PC-3 (cell line): ENCODE results near the gene TOMM70. TPM values are rescaled to one million over a fixed set of nuclear protein-coding genes. Genes with fewer than 3 reads are reported as not detected.

ENCODE experiments used
- ATAC-seq: fragments of 200-7000 bp; cut with Tn5 transposase; 2 replicates; pipeline ENCODE4 v1.9.1; 2020; ENCODE audit warnings: mild to moderate bottlenecking, moderate library complexity
- BruUV-seq: library from RNA; stranded (reverse); fragments of 400-500 nt; replicated peaks from 2 replicates; lab custom pipeline; 2021; lab: Mats Ljungman, UMichigan
- CTCF ChIA-PET: fragments of 300-600 bp; sonication (Branson Sonifier 250); formaldehyde crosslinking; loops from one replicate; lab custom pipeline; 2022; ENCODE audit warnings: antibody characterized with exemption; lab: Charles Lee
- POLR2A ChIA-PET: fragments of 300-600 bp; sonication (Branson Sonifier 250); formaldehyde crosslinking; loops from one replicate; lab custom pipeline; 2022; ENCODE audit warnings: antibody characterized with exemption; ENCODE audit not compliant: unreplicated experiment; lab: Charles Lee
- DNase-seq: peaks from one replicate; pipeline ENCODE4 v3.0.0-alpha.2; 2015
- H2AFZ ChIP-seq: fragments of 300-600 bp; sonication (generic); 2 replicates; pipeline ENCODE4 v1.6.0; 2016; ENCODE audit warnings: antibody characterized with exemption, low read length
- H3F3A ChIP-seq: fragments of 300-600 bp; sonication (generic); one replicate; pipeline ENCODE4 v1.6.0; 2017; ENCODE audit warnings: antibody characterized with exemption, low read length, control low read depth, mild to moderate bottlenecking; ENCODE audit not compliant: unreplicated experiment
- H3K27ac ChIP-seq: fragments of 300-600 bp; sonication (generic); 2 replicates; pipeline ENCODE4 v1.5.1; 2016; ENCODE audit warnings: mild to moderate bottlenecking, low read length
- H3K27me3 ChIP-seq: fragments of 300-600 bp; sonication (generic); 2 replicates; pipeline ENCODE4 v1.6.1; 2016; ENCODE audit warnings: low read length, mixed read lengths
- H3K36me3 ChIP-seq: fragments of 300-600 bp; sonication (generic); 2 replicates; pipeline ENCODE4 v1.6.1; 2016; ENCODE audit warnings: low read depth, mixed run types, low read length, mixed read lengths
- H3K4me1 ChIP-seq: fragments of 300-600 bp; sonication (generic); 2 replicates; pipeline ENCODE4 v1.5.1; 2016; ENCODE audit warnings: low read length; ENCODE audit not compliant: insufficient read depth
- H3K4me2 ChIP-seq: fragments of 300-600 bp; sonication (generic); 2 replicates; pipeline ENCODE4 v1.6.0; 2016; ENCODE audit warnings: low read length
- H3K4me3 ChIP-seq: fragments of 300-600 bp; sonication (generic); 2 replicates; pipeline ENCODE4 v1.5.1; 2016; ENCODE audit warnings: mild to moderate bottlenecking, low read length, mixed read lengths
- H3K79me2 ChIP-seq: fragments of 300-600 bp; sonication (generic); 2 replicates; pipeline ENCODE4 v1.6.1; 2017; ENCODE audit warnings: low read length, mixed read lengths
- H3K9ac ChIP-seq: fragments of 300-600 bp; sonication (generic); 2 replicates; pipeline ENCODE4 v1.6.0; 2016; ENCODE audit warnings: mild to moderate bottlenecking, low read length
- H3K9me2 ChIP-seq: fragments of 300-600 bp; sonication (generic); replicated peaks from 2 replicates; pipeline ENCODE4 v1.6.1; 2016; ENCODE audit warnings: mixed run types, low read length, mixed read lengths
- H3K9me3 ChIP-seq: fragments of 300-600 bp; sonication (generic); 2 replicates; pipeline ENCODE4 v1.6.1; 2016; ENCODE audit warnings: low read length, mixed read lengths
- H4K20me1 ChIP-seq: fragments of 300-600 bp; sonication (generic); 2 replicates; pipeline ENCODE4 v1.6.1; 2016; ENCODE audit warnings: low read length, mixed read lengths
- EZH2 ChIP-seq: fragments of 300-600 bp; sonication (generic); IDR thresholded peaks from one replicate; pipeline ENCODE4 v1.6.1; 2017; ENCODE audit warnings: antibody characterized with exemption, mild to moderate bottlenecking, low read length; ENCODE audit not compliant: unreplicated experiment
- EZH2phosphoT487 ChIP-seq: fragments of 300-600 bp; sonication (generic); IDR thresholded peaks from 2 replicates; pipeline ENCODE4 v1.6.1; 2018; ENCODE audit warnings: mild to moderate bottlenecking, antibody characterized with exemption, low read length, borderline replicate concordance
- intact Hi-C: fragments of 100-400 bp; cut with micrococcal nuclease; formaldehyde crosslinking; loops from 2 replicates; pipeline ENCODE4 v1.9.0; 2023
- total RNA-seq: library from RNA; depleted of rRNA; stranded (reverse); fragments of >200 nt; gene quantifications from 2 replicates; pipeline ENCODE4 v1.2.3, GENCODE V29; 2014
- TF ChIP-seq, protein P1 (sequence below): fragments of 300-600 bp; sonication (generic); conservative IDR thresholded peaks from 2 replicates; pipeline ENCODE4 v1.5.1; 2017; ENCODE audit warnings: antibody characterized with exemption, low read depth, mild to moderate bottlenecking, low read length

Gene TOMM70
- total RNA-seq, 1 experiment from 2014 or later, result 85.3 TPM

DNA sequence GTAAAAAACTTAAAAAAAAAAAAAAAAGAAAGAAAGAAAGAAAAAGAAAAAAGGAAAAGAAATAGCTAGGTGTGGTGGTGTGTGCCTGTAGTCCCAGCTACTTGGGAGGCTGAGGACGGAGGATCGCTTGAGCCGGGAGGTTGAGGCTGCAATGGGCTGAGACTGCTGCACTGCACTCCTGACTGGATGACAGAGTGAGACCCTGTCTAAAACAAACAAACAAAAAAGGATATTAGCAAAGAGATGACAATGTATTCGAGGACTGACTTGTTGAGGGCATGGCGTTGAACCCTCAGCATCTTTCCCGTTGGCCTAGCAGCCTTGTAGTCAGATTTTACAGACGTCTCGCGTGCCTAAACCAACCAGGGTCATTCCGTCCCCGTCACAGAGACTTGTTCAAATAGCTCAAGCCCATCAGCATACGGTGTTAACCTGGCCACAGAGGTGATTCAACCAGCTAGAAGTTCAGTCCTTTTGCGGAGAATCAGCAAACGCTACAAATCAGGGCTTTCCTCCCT, 66.9 kb downstream of the TOMM70 start:
- Histone ChIP-seq H3K9ac (peak overlapping the region; percentile 87), H3K79me2 (peaks cover 14% of the 10 kb centered on the region), H3K27me3 (no peaks in the 10 kb centered on the region), H3K27ac (no peak overlapping the region; the same call in 1 of the 2 replicates), H3K36me3 (0 out of 2 replicates have a peak, but pooled peaks cover 3% of the 10 kb centered on the region), H2AFZ (peak overlapping the region; percentile 87), H4K20me1 (no peaks in the 10 kb centered on the region), H3K4me1 (peaks cover 15% of the 10 kb centered on the region), H3K9me3 (no peaks in the 10 kb centered on the region), H3F3A (no peaks in the 10 kb centered on the region), H3K9me2 (no peaks in the 10 kb centered on the region), H3K4me2 (peak overlapping the region; percentile 97), H3K4me3 (peak overlapping the region; percentile 79)
- TSS peak; percentile 88 for BruUV-seq
- ATAC-seq (peak; percentile 29), DNase-seq (no peak)
- TF ChIP-seq, protein P1, sequence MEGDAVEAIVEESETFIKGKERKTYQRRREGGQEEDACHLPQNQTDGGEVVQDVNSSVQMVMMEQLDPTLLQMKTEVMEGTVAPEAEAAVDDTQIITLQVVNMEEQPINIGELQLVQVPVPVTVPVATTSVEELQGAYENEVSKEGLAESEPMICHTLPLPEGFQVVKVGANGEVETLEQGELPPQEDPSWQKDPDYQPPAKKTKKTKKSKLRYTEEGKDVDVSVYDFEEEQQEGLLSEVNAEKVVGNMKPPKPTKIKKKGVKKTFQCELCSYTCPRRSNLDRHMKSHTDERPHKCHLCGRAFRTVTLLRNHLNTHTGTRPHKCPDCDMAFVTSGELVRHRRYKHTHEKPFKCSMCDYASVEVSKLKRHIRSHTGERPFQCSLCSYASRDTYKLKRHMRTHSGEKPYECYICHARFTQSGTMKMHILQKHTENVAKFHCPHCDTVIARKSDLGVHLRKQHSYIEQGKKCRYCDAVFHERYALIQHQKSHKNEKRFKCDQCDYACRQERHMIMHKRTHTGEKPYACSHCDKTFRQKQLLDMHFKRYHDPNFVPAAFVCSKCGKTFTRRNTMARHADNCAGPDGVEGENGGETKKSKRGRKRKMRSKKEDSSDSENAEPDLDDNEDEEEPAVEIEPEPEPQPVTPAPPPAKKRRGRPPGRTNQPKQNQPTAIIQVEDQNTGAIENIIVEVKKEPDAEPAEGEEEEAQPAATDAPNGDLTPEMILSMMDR, result no peak
- TF ChIP-seq EZH2phosphoT487 (no peak), EZH2 (no peak)
- ChIA-PET POLR2A (interaction anchor here (0.6 to 1.1 kb wide), 2 partner anchors 103 to 551 kb away, joined by 4 read pairs; no protein-coding TSS in a partner anchor), CTCF (interaction anchor here (0.6 to 0.7 kb wide), 2 partner anchors 129 to 501 kb away, joined by 3 to 4 read pairs; no protein-coding TSS in a partner anchor)
- intact Hi-C loops, result no loop called here

DNA sequence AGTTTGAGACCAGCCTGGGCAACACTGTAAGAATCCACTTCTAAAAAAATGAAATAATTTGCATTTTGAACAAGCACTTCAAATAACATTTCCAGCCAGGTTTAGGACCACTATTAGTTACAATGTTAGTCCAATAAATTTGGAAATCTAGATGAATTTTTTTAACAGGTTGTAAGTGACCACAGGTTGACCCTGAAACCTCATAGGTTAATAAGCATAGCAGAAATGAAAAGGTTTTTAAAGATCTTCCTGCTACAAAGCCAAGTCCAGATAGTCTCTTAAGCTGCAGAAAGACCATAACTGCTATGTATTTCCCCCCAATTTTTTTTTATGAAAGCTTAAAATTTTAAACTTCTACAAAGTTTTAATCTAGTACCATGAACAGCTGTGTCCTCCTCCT, 67.8 kb downstream of the TOMM70 start:
- no peak overlapping the region for H3K27ac ChIP-seq
- DNase-seq (no peak), ATAC-seq (no peak)
- H3K4me1 ChIP-seq, result peaks cover 15% of the 10 kb centered on the region
- intact Hi-C loops, result no loop called here
- no peaks in the 10 kb centered on the region for H3K36me3 ChIP-seq
- no peaks in the 10 kb centered on the region for H3K27me3 ChIP-seq
- TF ChIP-seq EZH2, result no peak
- TF ChIP-seq, protein P1, result no peak
- TF ChIP-seq EZH2phosphoT487, result no peak
- no peaks in the 10 kb centered on the region for H4K20me1 ChIP-seq
- no TSS peak for BruUV-seq
- no peaks in the 10 kb centered on the region for H3F3A ChIP-seq
- no peak overlapping the region for H3K4me3 ChIP-seq
- no peak overlapping the region for H2AFZ ChIP-seq
- POLR2A ChIA-PET, result interaction anchor here (0.6 kb wide), 1 partner anchor 235 kb away, joined by 5 read pairs; no protein-coding TSS in a partner anchor
- peaks cover 14% of the 10 kb centered on the region for H3K79me2 ChIP-seq
- no peaks in the 10 kb centered on the region for H3K9me2 ChIP-seq
- H3K4me2 ChIP-seq, result no peak overlapping the region
- no peaks in the 10 kb centered on the region for H3K9me3 ChIP-seq
- no peak overlapping the region for H3K9ac ChIP-seq
- CTCF ChIA-PET, result no interaction called here

DNA sequence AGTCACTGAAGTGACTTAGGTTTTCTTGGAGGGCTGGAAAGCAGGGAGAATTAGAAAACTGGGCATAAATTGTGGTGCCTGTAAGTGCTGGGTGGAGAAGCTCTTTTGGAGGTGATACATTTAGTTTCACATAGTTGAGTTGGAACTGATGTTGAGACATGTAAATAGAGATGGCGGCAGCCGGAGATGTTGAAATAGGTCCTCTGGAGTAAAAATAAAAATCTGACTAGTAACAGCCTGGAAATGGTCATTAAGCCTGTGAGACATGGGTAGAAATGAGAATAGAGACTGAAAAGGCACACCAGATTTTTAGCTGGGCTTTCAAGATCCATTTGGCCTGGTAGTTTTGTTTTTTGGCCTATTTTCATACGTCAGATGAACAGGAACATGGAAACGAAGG, 69.2 kb downstream of the TOMM70 start:
- H3K9me2 ChIP-seq, result no peaks in the 10 kb centered on the region
- ChIA-PET CTCF (no interaction called here), POLR2A (no interaction called here)
- DNase-seq, result no peak
- no peaks in the 10 kb centered on the region for H3F3A ChIP-seq
- ATAC-seq, result no peak
- no peak overlapping the region for H3K4me3 ChIP-seq
- peaks cover 6% of the 10 kb centered on the region; the same call in 1 of the 2 replicates for H3K36me3 ChIP-seq
- H2AFZ ChIP-seq, result no peak overlapping the region
- no peaks in the 10 kb centered on the region for H4K20me1 ChIP-seq
- H3K4me2 ChIP-seq, result no peak overlapping the region
- H3K9me3 ChIP-seq, result no peaks in the 10 kb centered on the region
- no TSS peak for BruUV-seq
- H3K9ac ChIP-seq, result no peak overlapping the region
- H3K27me3 ChIP-seq, result no peaks in the 10 kb centered on the region
- peaks cover 14% of the 10 kb centered on the region for H3K79me2 ChIP-seq
- intact Hi-C loops, result no loop called here
- H3K27ac ChIP-seq, result no peak overlapping the region
- TF ChIP-seq, protein P1, result no peak
- H3K4me1 ChIP-seq, result peaks cover 15% of the 10 kb centered on the region
